H54 (cell line): ENCODE data around the gene TXN2.

ENCODE experiments used
- DNase-seq: peaks from one replicate; pipeline ENCODE4 v3.0.0; 2011; ENCODE audit warnings: low spot score, mixed read lengths; ENCODE audit not compliant: insufficient read length
- FAIRE-seq: peaks from 3 replicates; lab custom pipeline; 2011; peaks lifted over from hg19 to GRCh38; lab: Jason Lieb, UNC
- POLR2A ChIP-seq: IDR thresholded peaks from 2 replicates; pipeline ENCODE4 v1.6.1; 2011; ENCODE audit warnings: low read depth, mild to moderate bottlenecking, low read length

Gene TXN2

DNA sequence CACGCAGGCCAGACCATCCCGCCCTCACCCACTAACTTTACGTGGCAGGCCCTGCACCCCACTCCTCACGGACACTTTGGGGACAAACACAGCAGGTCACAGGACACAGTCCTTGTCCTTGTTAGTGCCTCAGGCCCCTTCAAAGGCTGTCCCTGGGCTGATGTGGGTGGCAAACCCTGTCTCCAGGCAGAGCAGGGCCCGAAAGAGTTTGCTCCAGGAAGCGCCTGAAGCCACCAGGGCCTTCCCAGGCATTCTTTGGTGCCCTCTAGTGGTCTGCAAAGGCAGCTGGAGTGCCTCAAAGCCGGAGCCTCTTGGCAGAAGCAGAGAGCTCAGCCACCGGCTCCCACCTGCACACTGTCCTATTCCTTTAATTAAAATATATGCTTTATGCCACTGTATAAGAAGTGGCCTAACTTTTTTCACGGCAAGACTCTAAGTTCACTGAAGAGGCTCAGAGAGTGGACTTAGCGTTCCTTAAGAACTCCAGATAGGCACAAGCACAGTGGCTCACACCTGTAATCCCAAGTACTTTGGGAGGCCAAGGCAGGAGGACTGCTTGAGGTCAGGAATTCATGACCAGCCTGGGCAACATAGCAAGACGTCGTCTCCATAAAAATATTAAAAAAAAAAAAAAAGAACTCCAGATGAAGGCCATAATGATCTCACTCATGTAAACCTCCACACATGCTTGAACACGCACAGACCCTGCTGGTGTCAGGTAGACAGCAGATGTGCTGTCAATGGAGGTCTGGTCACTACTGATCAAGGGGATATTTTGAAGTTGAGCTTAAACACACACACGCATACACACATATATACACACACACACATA, 11.1 kb downstream of the TXN2 start:
- DNase-seq, result no peak
- no peak for TF ChIP-seq POLR2A
- no peak for FAIRE-seq

DNA sequence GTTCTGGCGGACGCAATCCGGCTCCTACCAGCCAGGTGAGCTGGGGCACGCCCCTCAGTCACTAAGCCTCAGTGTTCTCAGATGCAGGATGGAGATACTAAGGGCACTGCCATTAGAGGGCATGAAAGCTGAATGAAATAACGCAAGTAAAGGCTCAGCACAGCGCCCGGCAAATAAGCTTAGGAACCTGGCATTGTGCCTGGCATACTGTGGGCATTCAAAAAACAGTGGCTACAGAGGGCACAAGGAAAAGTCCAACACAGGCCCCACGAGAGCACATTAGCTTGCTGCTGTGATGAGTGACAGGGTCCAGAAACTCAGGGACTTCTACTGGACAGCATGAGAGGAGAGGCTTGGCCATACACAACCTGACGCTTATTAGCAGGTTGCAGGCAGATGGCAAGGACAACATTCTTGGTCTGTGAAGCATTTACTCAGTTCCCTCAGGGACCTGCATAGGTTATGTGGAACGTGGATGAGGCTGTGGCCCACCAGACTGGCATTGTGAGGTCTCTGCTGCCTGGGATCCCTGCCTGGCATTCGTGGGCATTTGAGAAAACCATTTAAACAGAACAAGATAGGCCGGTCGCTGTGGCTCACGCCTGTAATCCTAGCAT, 12.2 kb downstream of the TXN2 start:
- no peak for TF ChIP-seq POLR2A
- FAIRE-seq, result no peak
- DNase-seq, result no peak

DNA sequence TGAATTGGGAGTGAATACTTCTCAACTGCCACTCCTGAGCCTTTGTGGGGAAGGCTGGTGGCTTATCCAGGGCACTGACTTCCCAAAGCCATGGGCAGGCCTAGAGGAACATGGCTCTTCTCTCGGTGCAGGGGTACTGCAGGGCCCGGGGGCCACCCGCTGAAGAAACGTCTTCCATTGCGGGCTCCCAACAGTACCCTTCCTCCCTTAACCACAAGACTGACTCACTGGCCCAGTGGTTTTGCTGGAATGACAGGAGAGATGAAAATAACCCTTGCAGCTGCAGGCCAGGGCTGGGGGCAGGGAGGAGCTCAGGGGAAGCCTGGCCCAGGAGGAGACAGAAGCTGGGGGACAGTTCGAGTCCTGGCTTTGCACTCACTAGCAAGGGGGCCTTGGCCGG, 13.5 kb downstream of the TXN2 start:
- TF ChIP-seq POLR2A, result no peak
- DNase-seq, result peak; percentile 50
- FAIRE-seq, result no peak

DNA sequence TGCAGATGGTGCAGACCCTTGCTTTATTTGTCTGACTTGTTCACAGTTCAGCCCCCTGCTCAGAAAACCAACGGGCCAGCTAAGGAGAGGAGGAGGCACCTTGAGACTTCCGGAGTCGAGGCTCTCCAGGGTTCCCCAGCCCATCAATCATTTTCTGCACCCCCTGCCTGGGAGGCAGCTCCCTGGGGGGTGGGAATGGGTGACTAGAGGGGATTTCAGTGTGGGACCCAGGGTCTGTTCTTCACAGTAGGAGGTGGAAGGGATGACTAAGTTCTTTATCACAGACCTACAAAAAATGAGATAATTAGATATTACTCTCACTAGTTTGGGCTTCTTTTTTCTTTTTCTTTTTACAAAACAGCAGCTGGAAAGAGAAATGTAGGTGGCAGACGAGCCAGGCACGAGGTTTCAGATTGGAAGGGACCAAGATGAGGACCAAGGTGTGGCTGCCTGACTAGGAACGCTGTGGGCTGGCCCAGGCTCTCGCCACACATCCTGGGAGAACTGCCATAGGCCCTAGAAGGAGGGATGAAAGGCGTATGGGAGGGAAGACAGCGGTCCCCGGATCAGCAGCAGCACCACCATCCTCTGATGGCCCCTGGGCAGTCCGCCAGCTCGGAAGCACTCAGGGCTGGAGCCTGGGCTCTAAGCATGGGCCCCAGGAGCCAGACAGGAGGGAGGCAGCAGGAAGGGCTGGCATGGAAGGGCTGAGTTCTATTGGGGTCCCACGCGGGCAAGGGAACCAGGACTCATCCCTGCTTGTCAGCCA, 14.2 kb downstream of the TXN2 start:
- FAIRE-seq (no peak), DNase-seq (peak; percentile 58)
- TF ChIP-seq POLR2A, result no peak

DNA sequence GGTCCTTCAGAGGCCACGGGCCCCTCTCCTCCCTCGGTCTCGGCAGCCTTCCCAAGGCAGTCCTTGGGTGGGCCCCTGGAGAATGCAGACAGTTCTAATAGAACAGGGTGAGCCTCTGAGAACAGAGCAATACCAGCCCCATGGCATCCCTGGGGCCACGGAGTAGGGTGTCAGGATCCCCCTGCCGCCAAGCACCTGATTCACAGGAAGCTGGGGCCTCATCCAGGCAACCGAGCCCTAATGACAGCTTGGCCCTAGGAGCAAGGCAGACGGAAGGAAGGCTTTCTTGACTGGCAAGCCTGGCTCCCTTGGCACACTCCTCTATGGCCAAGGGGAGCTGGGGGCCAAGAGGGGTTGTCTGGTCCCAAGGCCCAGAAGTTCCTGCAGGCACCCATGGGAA, 15.2 kb downstream of the TXN2 start:
- TF ChIP-seq POLR2A, result no peak
- no peak for DNase-seq
- FAIRE-seq, result no peak

DNA sequence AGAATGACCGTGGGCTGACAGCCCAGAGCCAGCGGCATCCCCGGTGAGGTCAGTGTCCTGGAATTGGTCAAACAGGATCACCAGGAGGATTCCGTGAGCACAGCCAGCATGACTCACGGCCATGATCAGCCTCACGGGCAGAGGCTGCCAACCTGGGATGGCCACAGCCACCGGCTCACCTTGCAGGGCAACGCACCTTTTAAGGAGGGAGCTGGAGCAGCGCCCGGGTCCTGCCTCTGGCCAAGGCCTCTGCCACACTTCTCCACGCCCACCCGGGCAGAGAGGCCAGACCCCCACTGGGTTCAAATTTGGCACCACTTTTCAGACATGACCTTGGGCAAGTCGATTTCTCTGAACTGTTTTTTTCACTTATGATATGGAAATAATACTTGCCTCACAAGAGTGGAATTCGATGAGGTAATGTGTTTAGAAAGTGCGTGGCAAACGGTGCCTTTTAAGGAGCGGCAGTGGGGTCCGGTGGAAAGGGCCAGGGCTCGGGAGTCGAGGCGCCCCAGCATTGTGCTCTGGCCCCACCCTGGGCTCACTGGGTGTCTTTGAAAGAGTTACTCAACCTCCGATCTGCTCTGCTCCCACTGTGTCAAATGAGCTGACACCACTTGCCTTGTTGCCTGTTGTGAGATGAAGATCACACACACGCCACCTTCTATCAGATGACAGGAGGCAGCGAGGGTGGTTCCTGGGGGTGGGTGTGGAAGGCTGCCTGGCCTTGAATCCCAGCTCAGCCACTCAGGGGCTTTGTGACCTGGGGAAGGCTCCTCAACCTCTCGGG, 16.0 kb downstream of the TXN2 start:
- no peak for FAIRE-seq
- DNase-seq, result peak; percentile 64
- TF ChIP-seq POLR2A, result no peak

DNA sequence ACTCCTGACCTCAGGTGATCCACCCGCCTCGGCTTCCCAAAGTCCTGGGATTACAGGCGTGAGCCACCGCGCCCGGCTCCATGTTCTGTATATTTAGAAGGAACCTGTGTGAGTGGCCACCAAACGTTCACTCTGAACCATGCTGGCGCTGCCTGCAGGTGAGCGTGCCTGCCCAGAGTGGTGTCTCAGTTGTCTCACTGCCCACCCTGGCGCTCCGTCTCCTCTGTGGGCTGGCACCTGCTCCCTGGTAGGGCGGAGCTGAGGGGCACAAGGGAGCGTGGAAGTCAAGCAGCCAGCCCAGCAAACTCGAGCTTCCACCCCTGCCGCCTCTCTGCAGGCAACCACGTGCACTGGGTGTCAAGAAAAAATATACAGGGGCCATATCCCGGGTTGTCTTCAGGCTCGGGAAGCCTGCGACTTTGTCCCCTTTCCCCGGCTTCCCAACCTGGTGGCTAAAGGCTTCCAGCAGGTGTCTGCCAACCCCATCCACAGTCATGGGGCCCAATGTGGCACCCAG, 16.7 kb downstream of the TXN2 start:
- DNase-seq (no peak), FAIRE-seq (no peak)
- TF ChIP-seq POLR2A, result no peak

DNA sequence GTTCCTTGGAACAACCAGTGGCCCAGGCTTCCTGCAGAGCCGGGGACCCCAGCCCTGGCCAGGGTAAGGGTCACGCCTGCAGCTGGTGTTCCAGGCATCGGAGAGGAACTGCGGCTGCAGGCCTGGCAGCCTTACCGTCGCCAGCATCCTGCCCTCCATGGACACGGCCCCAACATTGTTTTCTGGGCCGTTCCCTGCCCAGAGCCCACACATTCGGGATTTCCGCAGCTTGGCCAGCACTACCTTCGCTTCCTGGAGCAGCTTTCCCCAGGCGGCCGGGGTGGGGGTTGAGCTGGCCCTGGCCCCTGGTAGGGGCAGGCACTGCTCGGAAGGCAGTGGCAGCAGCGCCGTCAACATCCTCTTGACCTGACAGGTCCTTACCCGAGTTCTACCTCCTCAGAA, 17.7 kb downstream of the TXN2 start:
- FAIRE-seq (no peak), DNase-seq (no peak)
- TF ChIP-seq POLR2A, result no peak

DNA sequence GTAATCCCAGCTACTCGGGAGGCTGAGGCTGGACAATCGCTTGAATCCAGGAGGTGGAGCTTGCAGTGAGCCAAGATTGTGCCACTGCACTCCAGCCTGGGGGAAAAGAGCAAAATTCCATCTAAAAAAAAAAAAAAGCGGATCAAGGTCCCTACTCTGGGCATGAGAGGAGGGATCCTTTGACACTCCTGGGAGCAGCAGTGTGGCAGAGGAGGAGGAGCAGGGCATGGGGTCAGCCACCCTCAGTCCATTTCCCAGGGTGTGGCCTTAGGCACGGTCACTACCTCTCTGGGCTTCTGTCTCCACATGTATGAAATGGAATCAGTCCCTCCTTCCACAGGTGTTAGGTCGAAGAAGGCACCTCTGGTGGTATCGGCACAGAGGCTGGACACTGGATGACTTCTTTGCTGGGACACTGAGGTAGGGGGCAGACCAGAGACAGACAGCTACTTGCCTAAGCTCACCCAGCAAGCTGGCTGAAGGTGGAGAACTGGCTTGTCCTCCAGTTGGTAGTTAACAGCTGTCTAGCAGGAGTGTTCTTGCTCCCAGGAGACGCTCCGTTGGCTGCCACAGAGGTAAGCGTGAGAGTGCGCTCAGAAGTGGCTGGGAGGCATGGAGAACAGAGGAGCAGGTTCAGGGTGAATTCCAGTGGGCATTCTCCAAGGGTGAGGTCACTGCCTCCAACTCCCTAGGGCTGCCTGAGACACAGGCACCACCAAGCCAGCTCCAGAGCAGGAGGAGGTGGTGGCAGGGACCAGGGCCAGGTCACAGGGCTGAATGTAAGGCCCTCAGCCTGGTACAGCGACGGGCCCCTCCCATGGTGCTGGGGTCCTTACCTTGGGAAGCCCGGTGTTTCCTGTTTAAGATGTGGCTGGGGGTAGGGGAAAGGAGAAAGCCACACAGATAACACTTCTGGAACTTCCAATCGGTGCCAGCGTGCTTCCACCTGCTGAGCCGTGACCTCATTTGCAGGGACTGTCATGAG, 19.5 kb downstream of the TXN2 start:
- FAIRE-seq, result peak; percentile 27
- peak; percentile 74 for DNase-seq
- TF ChIP-seq POLR2A, result no peak

DNA sequence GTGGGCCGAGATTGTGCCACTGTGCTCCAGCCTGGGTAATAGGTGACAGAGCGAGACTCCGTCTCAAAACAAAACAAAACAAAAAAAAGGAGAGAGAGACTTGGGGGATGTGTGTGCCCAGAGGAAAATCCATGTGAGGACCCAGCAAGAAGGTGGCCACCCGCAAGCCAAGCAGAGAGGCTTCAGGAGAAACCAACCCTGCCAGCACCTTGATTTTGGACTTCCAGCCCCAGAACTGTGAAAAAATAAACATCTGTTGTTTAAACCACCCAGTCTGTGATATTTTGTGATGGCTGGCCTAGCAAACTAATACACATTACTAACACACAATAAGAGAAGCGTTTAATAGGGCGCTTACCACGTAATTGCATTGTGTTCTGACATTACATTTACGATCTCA, 21.2 kb downstream of the TXN2 start:
- no peak for FAIRE-seq
- TF ChIP-seq POLR2A, result no peak
- DNase-seq, result no peak

DNA sequence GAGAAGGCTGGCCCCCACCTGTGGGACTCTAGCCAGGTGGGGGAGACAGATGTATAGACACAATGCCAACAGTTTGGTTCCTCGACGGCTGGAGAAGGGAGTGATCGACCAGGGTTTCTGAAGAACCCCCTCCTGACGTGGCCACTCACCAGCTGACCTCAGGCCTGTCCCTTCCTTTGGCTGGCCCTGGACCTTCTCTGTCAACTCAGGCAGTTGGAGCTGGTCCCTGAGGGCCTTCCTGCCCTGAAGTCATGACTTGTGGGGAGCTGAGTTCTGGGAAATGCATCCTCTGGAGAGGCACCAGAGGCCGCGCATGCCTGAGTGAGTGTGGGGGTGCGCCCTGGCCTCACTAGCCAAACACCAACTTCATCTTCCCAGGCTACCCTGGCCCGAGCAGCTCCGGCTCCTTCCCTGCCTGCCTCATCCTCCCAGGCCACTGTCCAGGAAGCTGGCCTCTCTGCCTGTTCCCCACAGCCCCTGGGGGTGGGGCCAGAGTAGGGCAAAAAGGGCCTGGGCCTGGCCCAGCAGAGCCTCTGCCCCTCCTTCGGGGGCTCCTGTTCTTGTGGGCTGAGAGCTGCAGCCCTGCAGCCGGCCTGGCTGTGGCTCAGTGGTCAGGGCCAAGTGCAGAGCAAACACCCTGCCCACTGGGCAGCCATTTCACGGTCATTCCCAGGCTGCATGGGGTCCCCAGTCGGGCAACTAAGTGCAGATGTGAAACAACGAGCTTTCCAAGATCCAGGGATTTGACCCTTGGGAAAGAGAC, 23.6 kb downstream of the TXN2 start:
- no peak for TF ChIP-seq POLR2A
- DNase-seq (no peak), FAIRE-seq (no peak)

DNA sequence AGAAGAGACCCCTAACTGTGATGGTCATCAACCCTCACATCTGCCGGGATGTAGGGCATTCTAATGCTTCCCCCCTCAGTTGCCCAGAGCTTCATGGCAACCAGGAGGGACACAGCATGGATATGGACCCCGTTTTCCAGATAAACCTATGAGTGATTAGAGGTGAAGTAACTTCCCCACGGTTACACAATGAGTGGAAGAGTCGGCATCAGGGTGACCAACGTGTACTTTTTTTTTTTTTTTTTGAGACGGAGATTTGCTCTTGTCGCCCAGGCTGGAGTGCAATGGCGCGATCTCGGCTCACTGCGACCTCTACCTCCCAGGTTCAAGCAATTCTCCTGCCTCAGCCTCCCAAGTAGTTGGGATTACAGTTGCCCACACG, 25.0 kb downstream of the TXN2 start:
- DNase-seq (no peak), FAIRE-seq (no peak)

More for the DNA sequence above, 25.0 kb downstream of the TXN2 start:
- TF ChIP-seq POLR2A, result no peak
